VCaP (cell line): Measurements from ENCODE around the gene LRRC3C.
"Not testable (repeated sequence)": the region's sequence is repeated elsewhere in the genome, so short reads cannot be mapped to it uniquely, and the experiment has no call there.

ENCODE experiments used
- H3K27ac ChIP-seq: fragments of 450-650 bp; 2 replicates; pipeline ENCODE4 v1.5.1; 2017
- TF ChIP-seq, protein P1 (sequence below): fragments of 450-650 bp; conservative IDR thresholded peaks from 2 replicates; pipeline ENCODE4 v1.5.1; 2017; ENCODE audit warnings: mild to moderate bottlenecking, moderate library complexity

LRRC3C gene

DNA sequence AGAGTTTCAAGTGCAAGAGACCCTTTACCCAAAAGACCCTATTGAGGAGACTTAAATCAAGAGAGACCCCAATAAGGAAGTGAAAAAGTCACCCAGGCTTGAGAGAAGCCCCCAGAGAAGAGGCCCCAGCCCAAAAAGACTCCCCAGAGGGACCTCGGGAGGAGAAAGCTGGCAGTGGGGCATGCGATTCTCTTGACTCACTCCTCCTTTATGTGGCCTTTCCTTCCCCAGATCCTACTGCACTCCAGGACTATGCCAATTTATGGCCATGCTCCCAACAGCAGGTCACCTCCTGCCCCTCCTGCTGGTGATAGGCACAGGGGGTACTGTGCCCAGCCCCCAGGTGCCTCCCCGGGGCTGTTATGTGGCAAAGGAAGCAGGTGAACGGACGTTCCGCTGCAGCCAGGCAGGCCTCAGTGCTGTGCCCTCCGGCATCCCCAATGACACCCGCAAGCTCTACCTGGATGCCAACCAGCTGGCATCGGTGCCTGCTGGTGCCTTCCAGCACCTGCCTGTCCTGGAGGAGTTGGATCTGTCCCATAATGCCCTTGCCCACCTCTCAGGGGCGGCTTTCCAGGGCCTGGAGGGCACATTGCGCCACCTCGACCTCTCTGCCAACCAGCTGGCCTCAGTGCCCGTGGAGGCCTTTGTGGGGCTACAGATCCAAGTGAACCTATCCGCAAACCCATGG, 16.3 kb downstream of the LRRC3C start:
- TF ChIP-seq, protein P1, sequence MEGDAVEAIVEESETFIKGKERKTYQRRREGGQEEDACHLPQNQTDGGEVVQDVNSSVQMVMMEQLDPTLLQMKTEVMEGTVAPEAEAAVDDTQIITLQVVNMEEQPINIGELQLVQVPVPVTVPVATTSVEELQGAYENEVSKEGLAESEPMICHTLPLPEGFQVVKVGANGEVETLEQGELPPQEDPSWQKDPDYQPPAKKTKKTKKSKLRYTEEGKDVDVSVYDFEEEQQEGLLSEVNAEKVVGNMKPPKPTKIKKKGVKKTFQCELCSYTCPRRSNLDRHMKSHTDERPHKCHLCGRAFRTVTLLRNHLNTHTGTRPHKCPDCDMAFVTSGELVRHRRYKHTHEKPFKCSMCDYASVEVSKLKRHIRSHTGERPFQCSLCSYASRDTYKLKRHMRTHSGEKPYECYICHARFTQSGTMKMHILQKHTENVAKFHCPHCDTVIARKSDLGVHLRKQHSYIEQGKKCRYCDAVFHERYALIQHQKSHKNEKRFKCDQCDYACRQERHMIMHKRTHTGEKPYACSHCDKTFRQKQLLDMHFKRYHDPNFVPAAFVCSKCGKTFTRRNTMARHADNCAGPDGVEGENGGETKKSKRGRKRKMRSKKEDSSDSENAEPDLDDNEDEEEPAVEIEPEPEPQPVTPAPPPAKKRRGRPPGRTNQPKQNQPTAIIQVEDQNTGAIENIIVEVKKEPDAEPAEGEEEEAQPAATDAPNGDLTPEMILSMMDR, result no peak
- H3K27ac ChIP-seq, result no peak overlapping the region

DNA sequence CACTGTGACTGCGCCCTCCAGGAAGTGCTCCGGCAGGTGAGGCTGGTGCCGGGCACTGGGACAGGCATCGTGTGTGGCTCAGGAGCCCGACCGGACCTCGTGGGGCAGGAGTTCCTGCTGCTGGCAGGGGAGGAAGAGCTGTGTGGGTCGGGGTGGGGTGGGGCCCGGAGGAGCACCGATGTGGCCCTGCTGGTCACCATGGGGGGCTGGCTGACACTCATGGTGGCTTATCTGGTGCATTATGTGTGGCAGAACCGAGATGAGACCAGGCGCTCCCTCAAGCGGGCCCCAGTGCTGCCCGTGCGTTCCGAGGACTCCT, 16.8 kb downstream of the LRRC3C start:
- TF ChIP-seq, protein P1, result no peak
- H3K27ac ChIP-seq, result no peak overlapping the region

DNA sequence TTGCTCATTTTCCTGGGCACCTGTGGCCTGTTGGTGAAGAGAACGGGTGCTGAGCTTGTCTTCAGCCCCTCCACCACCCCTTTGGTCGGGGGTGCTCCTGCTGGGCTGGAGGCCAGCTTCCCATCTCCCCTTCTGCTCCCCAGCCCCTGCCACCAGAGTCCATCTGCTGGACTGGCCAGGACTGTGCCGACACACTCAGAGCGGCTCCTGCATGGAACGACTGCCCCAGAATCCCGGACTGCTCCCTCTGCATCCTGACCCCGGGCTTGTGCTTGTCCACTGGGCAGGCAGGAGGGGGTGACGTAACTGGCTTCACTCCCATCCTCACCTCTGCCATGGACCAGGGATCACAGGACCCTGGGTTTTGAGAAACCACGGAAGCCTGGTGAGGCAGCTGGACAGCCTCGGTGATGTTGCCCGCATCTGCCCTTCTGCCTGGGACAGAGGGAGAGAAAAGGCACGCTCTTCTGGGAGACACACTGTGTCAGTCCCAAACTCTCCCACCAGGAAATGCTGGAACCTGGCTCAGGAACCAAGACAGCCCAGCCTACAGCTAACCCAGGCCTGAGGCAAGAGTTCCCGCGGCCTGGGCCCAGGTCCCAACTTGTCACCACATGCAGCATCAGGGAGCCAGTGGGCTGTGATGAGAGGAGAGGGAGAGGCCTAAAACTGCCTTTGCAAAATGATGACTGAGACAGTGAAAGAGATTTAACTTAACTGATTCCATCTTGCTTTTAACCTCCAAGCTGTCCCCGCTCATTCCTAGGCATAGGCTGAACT, 19.2 kb downstream of the LRRC3C start:
- TF ChIP-seq, protein P1, result no peak
- H3K27ac ChIP-seq, result no peak overlapping the region

DNA sequence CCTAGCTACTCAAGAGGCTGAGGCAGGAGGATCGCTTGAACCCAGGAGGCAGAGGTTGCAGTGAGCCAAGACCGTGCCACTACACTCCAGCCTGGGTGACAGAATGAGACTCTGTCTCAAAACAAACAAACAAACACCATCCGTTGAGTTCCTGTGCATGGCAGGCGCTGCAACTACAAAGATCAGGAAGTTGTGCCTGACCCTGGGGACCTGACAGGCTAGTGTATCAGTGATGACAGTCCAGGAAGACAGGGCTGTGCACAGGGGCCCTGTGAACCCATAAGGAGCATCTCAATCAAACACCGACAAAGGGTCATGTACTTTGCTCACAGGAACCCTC, 20.9 kb downstream of the LRRC3C start:
- not testable (repeated sequence) for H3K27ac ChIP-seq

DNA sequence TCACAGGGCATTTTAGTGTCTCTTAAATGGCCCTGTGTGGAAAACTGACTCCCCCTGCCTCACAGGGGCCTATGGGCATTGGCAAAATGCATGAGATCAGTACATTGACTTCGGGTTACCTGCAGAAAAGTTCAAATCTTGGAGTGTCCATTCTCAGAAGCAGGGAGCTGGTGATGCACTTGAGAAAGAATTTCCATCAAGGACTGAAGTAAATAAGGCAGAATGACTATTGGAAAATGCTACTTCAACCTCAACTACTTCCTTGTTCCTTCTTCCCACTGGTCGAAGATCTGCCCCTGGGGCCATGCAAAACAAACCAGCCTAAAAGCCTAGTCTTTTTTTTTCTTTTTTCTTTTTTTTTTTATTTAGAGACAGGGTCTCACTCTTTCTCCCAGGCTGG, 21.5 kb downstream of the LRRC3C start:
- H3K27ac ChIP-seq, result no peak overlapping the region
- TF ChIP-seq, protein P1, result no peak

DNA sequence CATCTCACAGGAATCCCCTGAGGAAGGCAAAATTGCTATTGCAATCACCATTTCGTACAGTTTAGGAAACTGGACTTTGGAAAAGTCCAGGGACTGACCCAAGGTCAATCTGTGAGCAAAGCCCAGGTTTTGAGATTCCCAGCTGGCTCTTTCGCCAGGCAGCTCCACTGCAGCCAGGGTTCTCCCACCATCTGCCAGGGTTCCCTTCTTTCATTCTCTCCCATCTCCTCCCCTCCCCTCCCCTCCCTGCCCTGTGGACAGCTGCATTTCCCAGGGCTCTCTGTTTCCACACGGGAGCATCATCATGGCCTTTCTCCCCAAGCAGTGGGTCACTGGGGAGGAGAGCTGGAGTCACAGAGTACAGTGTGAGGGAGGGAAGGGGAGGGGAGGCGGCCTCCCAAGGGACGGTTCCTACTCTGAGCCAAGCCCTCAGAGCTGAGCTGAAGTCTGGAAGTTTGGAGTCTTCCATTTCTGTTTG, 23.4 kb downstream of the LRRC3C start:
- TF ChIP-seq, protein P1, result no peak
- H3K27ac ChIP-seq, result no peak overlapping the region

DNA sequence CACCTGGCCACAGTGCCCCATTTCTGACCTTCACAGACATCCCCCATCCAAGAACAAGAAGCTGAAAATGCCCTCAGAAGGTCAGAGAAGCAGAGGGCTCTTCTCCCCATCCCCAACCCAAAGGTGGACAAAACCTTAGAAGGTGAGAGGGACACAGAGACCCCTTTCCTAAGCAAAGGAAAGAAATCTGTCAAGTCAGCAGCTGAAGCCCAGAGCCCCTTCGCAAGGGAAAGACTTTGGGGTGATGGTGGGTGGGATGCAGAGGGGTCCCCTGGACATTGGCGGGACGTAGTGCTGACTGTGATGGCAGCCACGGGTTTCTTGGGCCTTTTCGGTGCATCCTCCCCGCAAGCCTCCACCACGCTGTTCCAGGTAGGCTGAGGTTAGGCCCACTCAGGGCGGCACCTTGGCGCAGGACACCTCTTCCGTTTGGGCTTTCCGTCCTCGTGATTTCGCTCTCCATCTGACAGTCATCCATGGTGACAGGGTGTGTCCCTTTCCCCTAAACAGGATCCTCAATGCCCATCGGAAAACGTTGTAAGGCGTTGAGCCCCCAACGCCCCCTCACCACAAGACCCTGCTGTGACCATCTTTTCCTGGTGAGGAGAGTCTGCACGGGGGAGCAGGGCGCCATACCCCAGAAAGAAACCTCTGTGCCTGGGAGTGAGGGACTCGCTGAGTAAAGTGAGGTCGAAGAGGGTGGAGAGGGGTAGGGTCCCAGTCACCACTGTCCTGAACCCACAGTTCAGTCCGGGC, 24.6 kb downstream of the LRRC3C start:
- TF ChIP-seq, protein P1, result no peak
- H3K27ac ChIP-seq, result peak overlapping the region; percentile 50; the same call in 1 of the 2 replicates
